ENCODE measurements around the gene ACTRT2. TPM values are rescaled to one million over a fixed set of nuclear protein-coding genes. Genes with fewer than 3 reads are reported as not detected.

Gene ACTRT2
- polyA plus RNA-seq, 1 of the 3 experiments (the other 2 are of a cell fraction), result not detected

DNA sequence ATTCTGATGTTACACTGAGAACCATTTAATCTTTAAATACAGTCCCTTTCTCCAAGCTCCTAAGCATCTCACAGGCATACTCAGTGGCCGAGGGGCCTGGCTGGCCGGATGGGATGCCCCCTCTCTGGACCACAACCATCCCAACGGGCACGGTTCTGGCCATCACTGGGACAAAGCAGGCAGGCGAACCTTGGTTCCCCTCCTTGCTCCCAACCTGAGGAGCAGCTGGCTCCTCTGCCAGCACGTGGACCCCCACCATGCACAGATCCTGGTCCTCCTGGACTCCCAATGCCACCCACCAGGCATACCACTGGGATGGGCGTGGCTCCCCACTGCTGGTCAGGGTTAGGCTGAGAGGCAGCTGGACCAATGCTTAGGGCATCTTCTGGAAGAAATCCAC lies 27.9 kb downstream of the ACTRT2 start:
- no peaks in the 10 kb centered on the region for H3K4me1 ChIP-seq (ENCODE audit: control insufficient read depth in 1 of 2, insufficient read depth in 2 of 2, low read depth in 1 of 2, low read length in 1 of 2)
- H3K9me3 ChIP-seq, result no peaks in the 10 kb centered on the region
- no peaks in the 10 kb centered on the region for H3K79me2 ChIP-seq (ENCODE audit: insufficient read depth)
- CTCF ChIA-PET, result no interaction called here
- 0% methylated on average over 5 of the region's 7 CpGs for WGBS (ENCODE audit: low lambda C conversion rate)
- no peak for TF ChIP-seq ELF1 (IDR thresholded peaks at IDR 0.05)
- TF ChIP-seq FOSL2 (IDR thresholded peaks at IDR 0.05; ENCODE audit: borderline replicate concordance, low read depth), result no peak
- no peak for TF ChIP-seq EP300 (IDR thresholded peaks at IDR 0.05; ENCODE audit: borderline replicate concordance in 1 of 2, low read depth in 1 of 2, low read length in 1 of 2)
- no peak for TF ChIP-seq MEF2A (IDR thresholded peaks at IDR 0.05; ENCODE audit: borderline replicate concordance, low read depth)
- no peak for TF ChIP-seq GATA2 (CRISPR knock-in tag; IDR thresholded peaks at IDR 0.05)
- no peak for TF ChIP-seq RXRA (IDR thresholded peaks at IDR 0.05; ENCODE audit: borderline replicate concordance, low read depth)
- no peaks in the 10 kb centered on the region for H4K20me1 ChIP-seq (ENCODE audit: insufficient read depth)
- H3K27me3 ChIP-seq (ENCODE audit: insufficient read depth), result no peaks in the 10 kb centered on the region
- no peaks in the 10 kb centered on the region for H3F3A ChIP-seq (replicated peaks; ENCODE audit: insufficient read depth)
- H3K4me3 ChIP-seq (ENCODE audit: low read depth in 2 of 2, low read length in 1 of 2), result no peak overlapping the region
- H3K9ac ChIP-seq, result no peak overlapping the region
- POLR2A ChIA-PET, result no interaction called here
- H2AFZ ChIP-seq (ENCODE audit: low read depth), result no peak overlapping the region
- H3K36me3 ChIP-seq (replicated peaks in 1 of 2; ENCODE audit: control insufficient read depth in 1 of 2, insufficient read depth in 2 of 2, low read length in 1 of 2), result no peaks in the 10 kb centered on the region
- no peak for DNase-seq
- no peak overlapping the region for H3K4me2 ChIP-seq
- no peaks in the 10 kb centered on the region for H3K9me2 ChIP-seq
- H3K27ac ChIP-seq (ENCODE audit: low read depth in 2 of 2, low read length in 1 of 2), result no peak overlapping the region

DNA sequence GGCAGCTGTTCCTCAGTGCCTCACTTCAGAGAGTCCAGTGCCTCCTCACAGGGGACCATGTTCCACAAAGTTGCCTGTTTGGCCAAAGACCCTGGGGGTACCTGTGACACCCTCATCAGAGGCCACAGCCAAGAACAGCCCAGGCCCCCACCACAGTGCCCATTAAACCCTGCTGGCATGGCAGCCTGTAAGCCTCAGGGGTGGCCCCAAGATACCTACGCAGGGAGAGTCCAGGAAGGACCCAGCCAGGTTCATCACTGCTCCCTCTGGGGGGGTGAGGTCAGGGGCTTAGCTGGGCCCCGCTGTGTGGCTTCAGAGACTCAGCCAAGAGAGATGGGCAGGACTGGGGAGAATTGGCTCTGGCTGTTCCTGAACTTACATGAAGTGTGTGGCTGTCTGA lies 28.6 kb downstream of the ACTRT2 start:
- Histone ChIP-seq H3K4me3 (ENCODE audit: low read depth in 2 of 2, low read length in 1 of 2) (no peak overlapping the region), H3K4me1 (ENCODE audit: control insufficient read depth in 1 of 2, insufficient read depth in 2 of 2, low read depth in 1 of 2, low read length in 1 of 2) (no peaks in the 10 kb centered on the region), H3F3A (replicated peaks; ENCODE audit: insufficient read depth) (no peaks in the 10 kb centered on the region), H3K4me2 (no peak overlapping the region), H3K9ac (no peak overlapping the region), H2AFZ (ENCODE audit: low read depth) (no peak overlapping the region), H3K79me2 (ENCODE audit: insufficient read depth) (no peaks in the 10 kb centered on the region), H4K20me1 (ENCODE audit: insufficient read depth) (no peaks in the 10 kb centered on the region), H3K9me2 (no peaks in the 10 kb centered on the region), H3K36me3 (replicated peaks in 1 of 2; ENCODE audit: control insufficient read depth in 1 of 2, insufficient read depth in 2 of 2, low read length in 1 of 2) (no peaks in the 10 kb centered on the region), H3K9me3 (no peaks in the 10 kb centered on the region), H3K27me3 (ENCODE audit: insufficient read depth) (no peaks in the 10 kb centered on the region), H3K27ac (ENCODE audit: low read depth in 2 of 2, low read length in 1 of 2) (no peak overlapping the region)
- POLR2A ChIA-PET, result no interaction called here
- CTCF ChIA-PET, result no interaction called here
- no peak for TF ChIP-seq MXI1 (IDR thresholded peaks at IDR 0.05; ENCODE audit: low read depth, low read length)
- no peak for TF ChIP-seq FOSL2 (IDR thresholded peaks at IDR 0.05; ENCODE audit: borderline replicate concordance, low read depth)
- no peak for TF ChIP-seq ELF1 (IDR thresholded peaks at IDR 0.05)
- no peak for TF ChIP-seq RAD21 (IDR thresholded peaks at IDR 0.05; ENCODE audit: low read length)
- no peak for TF ChIP-seq NFIC (IDR thresholded peaks at IDR 0.05; ENCODE audit: borderline replicate concordance)
- no peak for TF ChIP-seq NRF1 (IDR thresholded peaks at IDR 0.05; ENCODE audit: low read depth, low read length)
- TF ChIP-seq, protein P1, sequence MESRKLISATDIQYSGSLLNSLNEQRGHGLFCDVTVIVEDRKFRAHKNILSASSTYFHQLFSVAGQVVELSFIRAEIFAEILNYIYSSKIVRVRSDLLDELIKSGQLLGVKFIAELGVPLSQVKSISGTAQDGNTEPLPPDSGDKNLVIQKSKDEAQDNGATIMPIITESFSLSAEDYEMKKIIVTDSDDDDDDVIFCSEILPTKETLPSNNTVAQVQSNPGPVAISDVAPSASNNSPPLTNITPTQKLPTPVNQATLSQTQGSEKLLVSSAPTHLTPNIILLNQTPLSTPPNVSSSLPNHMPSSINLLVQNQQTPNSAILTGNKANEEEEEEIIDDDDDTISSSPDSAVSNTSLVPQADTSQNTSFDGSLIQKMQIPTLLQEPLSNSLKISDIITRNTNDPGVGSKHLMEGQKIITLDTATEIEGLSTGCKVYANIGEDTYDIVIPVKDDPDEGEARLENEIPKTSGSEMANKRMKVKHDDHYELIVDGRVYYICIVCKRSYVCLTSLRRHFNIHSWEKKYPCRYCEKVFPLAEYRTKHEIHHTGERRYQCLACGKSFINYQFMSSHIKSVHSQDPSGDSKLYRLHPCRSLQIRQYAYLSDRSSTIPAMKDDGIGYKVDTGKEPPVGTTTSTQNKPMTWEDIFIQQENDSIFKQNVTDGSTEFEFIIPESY (IDR thresholded peaks at IDR 0.05; ENCODE audit: borderline replicate concordance, low read depth), result no peak
- TF ChIP-seq GABPA (IDR thresholded peaks at IDR 0.05; ENCODE audit: low read depth), result no peak
- no peak for TF ChIP-seq FOXJ3 (CRISPR knock-in tag; IDR thresholded peaks at IDR 0.05)
- TF ChIP-seq, protein P2, sequence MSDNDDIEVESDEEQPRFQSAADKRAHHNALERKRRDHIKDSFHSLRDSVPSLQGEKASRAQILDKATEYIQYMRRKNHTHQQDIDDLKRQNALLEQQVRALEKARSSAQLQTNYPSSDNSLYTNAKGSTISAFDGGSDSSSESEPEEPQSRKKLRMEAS (IDR thresholded peaks at IDR 0.05; ENCODE audit: low read depth), result no peak
- TF ChIP-seq SIN3A (IDR thresholded peaks at IDR 0.05; ENCODE audit: borderline replicate concordance, low read depth, low read length), result no peak
- TF ChIP-seq EP300 (IDR thresholded peaks at IDR 0.05; ENCODE audit: borderline replicate concordance in 1 of 2, low read depth in 1 of 2, low read length in 1 of 2), result no peak
- no peak for TF ChIP-seq TAF1 (IDR thresholded peaks at IDR 0.05; ENCODE audit: borderline replicate concordance, low read depth, low read length)
- TF ChIP-seq, protein P3, sequence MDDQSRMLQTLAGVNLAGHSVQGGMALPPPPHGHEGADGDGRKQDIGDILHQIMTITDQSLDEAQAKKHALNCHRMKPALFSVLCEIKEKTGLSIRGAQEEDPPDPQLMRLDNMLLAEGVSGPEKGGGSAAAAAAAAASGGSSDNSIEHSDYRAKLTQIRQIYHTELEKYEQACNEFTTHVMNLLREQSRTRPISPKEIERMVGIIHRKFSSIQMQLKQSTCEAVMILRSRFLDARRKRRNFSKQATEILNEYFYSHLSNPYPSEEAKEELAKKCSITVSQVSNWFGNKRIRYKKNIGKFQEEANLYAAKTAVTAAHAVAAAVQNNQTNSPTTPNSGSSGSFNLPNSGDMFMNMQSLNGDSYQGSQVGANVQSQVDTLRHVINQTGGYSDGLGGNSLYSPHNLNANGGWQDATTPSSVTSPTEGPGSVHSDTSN (IDR thresholded peaks at IDR 0.05), result no peak
- TF ChIP-seq, protein P4, sequence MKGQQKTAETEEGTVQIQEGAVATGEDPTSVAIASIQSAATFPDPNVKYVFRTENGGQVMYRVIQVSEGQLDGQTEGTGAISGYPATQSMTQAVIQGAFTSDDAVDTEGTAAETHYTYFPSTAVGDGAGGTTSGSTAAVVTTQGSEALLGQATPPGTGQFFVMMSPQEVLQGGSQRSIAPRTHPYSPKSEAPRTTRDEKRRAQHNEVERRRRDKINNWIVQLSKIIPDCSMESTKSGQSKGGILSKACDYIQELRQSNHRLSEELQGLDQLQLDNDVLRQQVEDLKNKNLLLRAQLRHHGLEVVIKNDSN (IDR thresholded peaks at IDR 0.05; ENCODE audit: borderline replicate concordance, low read depth), result no peak
- TF ChIP-seq YY1 (IDR thresholded peaks at IDR 0.05; ENCODE audit: low read depth), result no peak
- WGBS (ENCODE audit: low lambda C conversion rate), result 0% methylated on average over 2 of the region's 2 CpGs
- DNase-seq, result no peak

Data from SK-N-SH (cell line).